ENCODE measurements around the gene FALEC.

Gene FALEC

GRCh38 chr1:150512846-150513245 is 2.7 kb upstream of the FALEC start:
- no peak for DNase-seq

GRCh38 chr1:150513351-150513791 is 2.2 kb upstream of the FALEC start:
- peak; percentile 80 for DNase-seq

- no peak for DNase-seq
Measured at GRCh38 chr1:150514260-150514659, 1.3 kb upstream of the FALEC start.

- no peak for DNase-seq
Measured at GRCh38 chr1:150514913-150515327, 632 bp upstream of the FALEC start.

GRCh38 chr1:150516050-150516591 is 569 bp downstream of the FALEC start:
- peak; percentile 67 for DNase-seq

GRCh38 chr1:150516616-150517015 is 1.1 kb downstream of the FALEC start:
- no peak for DNase-seq

GRCh38 chr1:150521196-150521968 is 5.8 kb downstream of the FALEC start:
- DNase-seq, result no peak

- no peak for DNase-seq
Measured at GRCh38 chr1:150525348-150525747, 9.8 kb downstream of the FALEC start.

- DNase-seq, result no peak
Measured at GRCh38 chr1:150528196-150528595, 12.6 kb downstream of the FALEC start.

GRCh38 chr1:150529017-150529416 is 13.5 kb downstream of the FALEC start:
- no peak for DNase-seq

GRCh38 chr1:150530491-150531159 is 15.1 kb downstream of the FALEC start:
- peak; percentile 24 for DNase-seq

GRCh38 chr1:150532860-150533259 is 17.3 kb downstream of the FALEC start:
- no peak for DNase-seq

GRCh38 chr1:150534002-150534401 is 18.4 kb downstream of the FALEC start:
- no peak for DNase-seq

- no peak for DNase-seq
Measured at GRCh38 chr1:150535511-150536287, 20.1 kb downstream of the FALEC start.

- no peak for DNase-seq
Measured at GRCh38 chr1:150536836-150537731, 21.5 kb downstream of the FALEC start.

- DNase-seq, result no peak
Measured at GRCh38 chr1:150537732-150538684, 22.5 kb downstream of the FALEC start.

- DNase-seq, result peak; percentile 36
Measured at GRCh38 chr1:150543500-150544143, 28.1 kb downstream of the FALEC start.

GRCh38 chr1:150544204-150544603 is 28.7 kb downstream of the FALEC start:
- peak; percentile 58 for DNase-seq

- DNase-seq, result no peak
Measured at GRCh38 chr1:150545486-150546032, 30.0 kb downstream of the FALEC start.

GRCh38 chr1:150546294-150546937 is 30.9 kb downstream of the FALEC start:
- DNase-seq, result no peak

Data from NCI-H82 (cell line).